Astrocyte of the spinal cord (primary cell): ENCODE data around the gene HES7.
A peak's percentile ranks its signal among the peaks of the same experiment; 100 is the strongest.

Experiments
- DNase-seq: peaks from one replicate; pipeline ENCODE4 v3.0.0; 2011; ENCODE audit warnings: low read depth, low spot score
- H3K4me3 ChIP-seq: 2 replicates; pipeline ENCODE4 v1.5.1; 2011; ENCODE audit warnings: low read depth, mild to moderate bottlenecking, low read length, moderate library complexity
- in situ Hi-C: cut with HindIII; loops from 2 replicates; pipeline ENCODE4 v1.10.0; 2017; ENCODE audit warnings: low sequenced_read_pairs
- TF ChIP-seq, protein P1 (sequence below): IDR thresholded peaks from 2 replicates; pipeline ENCODE4 v1.5.1; 2012; ENCODE audit warnings: low read depth, mild to moderate bottlenecking, low read length, inconsistent platforms

HES7 gene

DNA sequence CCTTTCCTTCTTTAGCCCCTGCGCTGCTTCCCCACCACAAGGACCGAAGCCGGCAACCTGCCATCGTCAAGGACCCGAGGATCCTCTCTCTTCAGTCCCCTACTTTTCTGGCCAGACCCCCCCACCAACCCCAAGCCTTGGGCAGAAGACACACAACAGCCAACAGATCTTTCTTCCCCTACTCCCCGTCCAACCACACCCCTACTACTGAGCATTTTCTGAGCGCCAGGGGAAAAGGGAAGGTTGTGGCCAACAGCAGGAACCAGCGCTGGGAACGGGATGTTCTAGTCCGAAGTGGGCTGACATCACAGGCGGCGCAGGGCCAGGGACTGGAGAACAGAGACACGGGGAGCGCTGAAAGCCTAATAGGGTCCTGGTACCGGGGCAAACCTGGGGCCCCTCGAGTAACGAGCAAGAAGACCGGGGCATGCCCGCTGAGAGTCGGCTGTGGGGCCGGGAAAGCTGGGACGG is 27.8 kb upstream of the HES7 start:
- TF ChIP-seq, protein P1, sequence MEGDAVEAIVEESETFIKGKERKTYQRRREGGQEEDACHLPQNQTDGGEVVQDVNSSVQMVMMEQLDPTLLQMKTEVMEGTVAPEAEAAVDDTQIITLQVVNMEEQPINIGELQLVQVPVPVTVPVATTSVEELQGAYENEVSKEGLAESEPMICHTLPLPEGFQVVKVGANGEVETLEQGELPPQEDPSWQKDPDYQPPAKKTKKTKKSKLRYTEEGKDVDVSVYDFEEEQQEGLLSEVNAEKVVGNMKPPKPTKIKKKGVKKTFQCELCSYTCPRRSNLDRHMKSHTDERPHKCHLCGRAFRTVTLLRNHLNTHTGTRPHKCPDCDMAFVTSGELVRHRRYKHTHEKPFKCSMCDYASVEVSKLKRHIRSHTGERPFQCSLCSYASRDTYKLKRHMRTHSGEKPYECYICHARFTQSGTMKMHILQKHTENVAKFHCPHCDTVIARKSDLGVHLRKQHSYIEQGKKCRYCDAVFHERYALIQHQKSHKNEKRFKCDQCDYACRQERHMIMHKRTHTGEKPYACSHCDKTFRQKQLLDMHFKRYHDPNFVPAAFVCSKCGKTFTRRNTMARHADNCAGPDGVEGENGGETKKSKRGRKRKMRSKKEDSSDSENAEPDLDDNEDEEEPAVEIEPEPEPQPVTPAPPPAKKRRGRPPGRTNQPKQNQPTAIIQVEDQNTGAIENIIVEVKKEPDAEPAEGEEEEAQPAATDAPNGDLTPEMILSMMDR, result no peak
- peak; percentile 71 for DNase-seq
- in situ Hi-C loops, result no loop called here
- H3K4me3 ChIP-seq, result peak overlapping the region; percentile 93

- peak; percentile 96 for DNase-seq
- H3K4me3 ChIP-seq, result peak overlapping the region; percentile 93
- TF ChIP-seq, protein P1, result no peak
- in situ Hi-C loops, result no loop called here
These were observed 27.3 kb upstream of the HES7 start for GRCh38 chr17:8151120-8151640.

DNA sequence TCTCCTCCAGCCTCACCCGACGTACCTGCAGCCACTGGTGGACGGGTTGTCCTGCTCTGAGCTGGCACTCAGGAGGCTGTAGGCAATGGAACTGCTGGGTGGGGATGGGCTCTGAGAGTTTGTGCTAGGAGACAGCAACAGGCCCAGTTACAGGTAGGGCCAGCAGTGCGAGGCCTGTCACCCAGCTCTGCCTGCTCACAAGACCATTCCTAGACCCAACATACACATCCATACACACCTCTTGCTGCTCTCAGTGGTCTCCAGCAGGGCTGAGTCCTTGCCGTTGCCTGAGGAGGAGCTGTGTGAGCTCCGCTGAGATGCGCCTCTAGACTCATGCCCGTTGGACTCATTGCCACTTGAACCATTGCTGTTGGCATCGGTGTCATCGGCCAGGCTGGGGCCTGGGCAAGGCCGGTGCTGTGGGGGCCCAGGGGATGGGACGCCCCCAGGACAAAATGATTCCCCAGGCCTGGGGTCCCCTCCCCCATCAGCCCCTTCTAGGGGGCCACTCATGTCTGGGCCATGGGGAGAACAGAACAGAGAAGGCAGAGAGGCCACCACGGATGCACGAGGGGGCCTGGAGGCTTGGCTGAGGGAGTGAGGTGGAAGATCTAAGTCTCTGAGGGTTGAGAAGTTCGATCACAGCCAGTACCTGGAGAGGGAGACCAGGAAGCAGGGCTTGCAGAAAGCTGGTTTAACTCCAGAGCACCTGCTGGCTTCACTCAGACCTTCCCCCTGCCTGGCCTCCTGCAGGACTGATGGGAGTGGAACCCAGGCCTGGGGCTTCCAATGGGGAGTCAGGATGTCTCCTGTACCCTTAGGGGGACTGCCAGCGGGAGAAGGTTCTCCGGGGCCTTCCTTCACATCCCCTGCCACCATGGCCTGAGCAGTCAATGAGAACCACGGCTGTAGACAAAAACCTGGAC is 26.6 kb upstream of the HES7 start:
- in situ Hi-C loops, result no loop called here
- no peak for DNase-seq
- H3K4me3 ChIP-seq, result peak overlapping the region; percentile 93
- TF ChIP-seq, protein P1, result no peak

DNA sequence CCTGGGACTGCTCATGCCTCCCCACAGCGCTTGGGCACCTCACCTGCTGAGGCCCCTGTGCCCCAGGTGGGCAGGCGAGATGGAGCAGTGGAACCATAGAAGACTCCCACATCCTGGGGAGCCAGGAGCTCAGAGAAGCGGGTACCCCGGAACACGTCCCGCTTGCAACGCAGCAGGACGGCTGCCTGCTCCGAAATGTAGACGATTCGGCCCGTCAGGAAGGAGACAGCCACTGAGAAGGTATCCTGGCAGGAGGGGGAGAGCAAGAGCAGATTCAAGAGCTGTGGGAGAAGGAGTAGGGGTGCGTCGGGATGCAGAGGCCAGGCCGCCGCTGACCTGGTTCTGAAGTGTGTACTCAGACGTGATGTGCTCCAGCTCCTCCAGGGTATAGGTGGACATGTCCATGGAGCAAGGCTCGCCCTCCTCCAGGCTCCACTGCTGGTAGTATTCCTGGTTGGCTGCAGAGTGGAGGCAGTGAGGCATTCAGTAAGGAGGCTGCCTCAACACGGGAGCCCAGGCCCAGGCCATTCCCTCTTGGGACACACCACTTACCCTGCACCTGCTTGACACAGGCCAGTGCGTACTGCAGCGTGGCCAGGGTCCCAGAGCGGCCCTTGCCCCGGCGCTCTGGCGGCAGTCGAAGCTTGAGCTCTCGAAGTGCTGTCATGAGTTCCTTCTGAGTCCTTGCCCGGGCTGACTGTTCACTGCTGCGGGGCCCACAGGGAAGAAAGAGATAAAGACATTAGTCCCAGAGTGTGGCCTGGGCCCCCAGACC is 25.7 kb upstream of the HES7 start:
- in situ Hi-C loops, result no loop called here
- H3K4me3 ChIP-seq, result no peak overlapping the region
- no peak for DNase-seq
- TF ChIP-seq, protein P1, result no peak

DNA sequence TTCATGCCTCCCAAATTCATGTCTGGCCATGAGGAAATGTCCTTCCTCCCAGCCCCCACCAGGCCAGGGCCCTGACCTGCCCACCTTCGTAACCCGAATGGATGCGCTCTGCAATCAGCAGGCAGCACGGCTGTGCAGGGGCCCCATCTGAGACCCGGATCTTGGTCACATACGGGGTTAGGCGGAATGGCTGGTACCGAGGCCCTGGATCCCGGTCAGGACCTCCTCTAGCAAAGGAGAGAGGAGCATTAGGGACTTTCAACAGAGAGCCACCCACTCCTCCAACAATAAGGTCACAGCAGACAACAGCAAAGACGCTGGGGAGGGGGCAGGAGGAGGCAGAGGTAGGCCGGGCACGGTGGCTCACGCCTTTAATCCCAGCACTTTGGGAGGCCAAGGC is 24.7 kb upstream of the HES7 start:
- no peak overlapping the region for H3K4me3 ChIP-seq
- no peak for DNase-seq
- in situ Hi-C loops, result no loop called here
- TF ChIP-seq, protein P1, result no peak

- no peak for DNase-seq
- TF ChIP-seq, protein P1, result no peak
- no peak overlapping the region for H3K4me3 ChIP-seq
- in situ Hi-C loops, result no loop called here
These were observed 24.0 kb upstream of the HES7 start for GRCh38 chr17:8147805-8148404.
